ENCODE measurements around the gene UBTD1. TPM values are rescaled to one million over a fixed set of nuclear protein-coding genes. Genes with fewer than 3 reads are reported as not detected.

UBTD1 gene
- total and polyA plus RNA-seq, 10 of the 15 experiments (the other 5 are each of a cell fraction or from before 2014, with no cell fraction given), result 0.04 to 1.5 (median 1.2) TPM; not detected in 1

- Histone ChIP-seq H3K9ac (ENCODE audit: control insufficient read depth, insufficient read depth, low read length) (no peak overlapping the region), H3K27me3 (replicated peaks in 1 of 2; ENCODE audit: control insufficient read depth in 2 of 2, insufficient read depth in 2 of 2, low read length in 1 of 2) (no peaks in the 10 kb centered on the region), H3K4me2 (ENCODE audit: control insufficient read depth, insufficient read depth) (no peak overlapping the region), H3K4me1 (ENCODE audit: control insufficient read depth, insufficient read depth, low read length) (no peaks in the 10 kb centered on the region), H4K20me1 (ENCODE audit: control insufficient read depth, insufficient read depth) (no peaks in the 10 kb centered on the region), H3K9me3 (replicated peaks; ENCODE audit: control insufficient read depth, insufficient read depth, low read length) (no peaks in the 10 kb centered on the region), H3K4me3 (no peak overlapping the region), H3K79me2 (ENCODE audit: control insufficient read depth, insufficient read depth, low read length) (no peaks in the 10 kb centered on the region), H3K27ac (ENCODE audit: control insufficient read depth, insufficient read depth) (no peak overlapping the region), H3K36me3 (ENCODE audit: control insufficient read depth in 2 of 2, insufficient read depth in 2 of 2, low read length in 1 of 2) (no peaks in the 10 kb centered on the region), H2AFZ (ENCODE audit: control insufficient read depth, low read depth, low read length) (no peak overlapping the region)
- CTCF ChIA-PET, result interaction anchor here (0.9 to 1.6 kb wide), 3 partner anchors 18 to 119 kb away, joined by 3 to 4 read pairs (median 4); partner anchors contain the start of gene ANKRD2
- ATAC-seq (peak; percentile 74), FAIRE-seq (no peak), DNase-seq (ENCODE audit: low read depth, low spot score) (no peak)
- RAD21 ChIA-PET (ENCODE audit: unreplicated experiment), result no interaction called here
- in situ Hi-C loops (cut with MboI), result no loop called here
- intact Hi-C loops (cut with micrococcal nuclease; ENCODE audit: unreplicated experiment), result no loop called here
- 26% methylated on average over 15 of the region's 15 CpGs for WGBS (ENCODE audit: insufficient coverage, insufficient replicate concordance, low lambda C conversion rate, missing lambda C conversion rate)
- POLR2A ChIA-PET, result no interaction called here
- BruUV-seq (replicated peaks), result no TSS peak
- TF ChIP-seq, protein P1, sequence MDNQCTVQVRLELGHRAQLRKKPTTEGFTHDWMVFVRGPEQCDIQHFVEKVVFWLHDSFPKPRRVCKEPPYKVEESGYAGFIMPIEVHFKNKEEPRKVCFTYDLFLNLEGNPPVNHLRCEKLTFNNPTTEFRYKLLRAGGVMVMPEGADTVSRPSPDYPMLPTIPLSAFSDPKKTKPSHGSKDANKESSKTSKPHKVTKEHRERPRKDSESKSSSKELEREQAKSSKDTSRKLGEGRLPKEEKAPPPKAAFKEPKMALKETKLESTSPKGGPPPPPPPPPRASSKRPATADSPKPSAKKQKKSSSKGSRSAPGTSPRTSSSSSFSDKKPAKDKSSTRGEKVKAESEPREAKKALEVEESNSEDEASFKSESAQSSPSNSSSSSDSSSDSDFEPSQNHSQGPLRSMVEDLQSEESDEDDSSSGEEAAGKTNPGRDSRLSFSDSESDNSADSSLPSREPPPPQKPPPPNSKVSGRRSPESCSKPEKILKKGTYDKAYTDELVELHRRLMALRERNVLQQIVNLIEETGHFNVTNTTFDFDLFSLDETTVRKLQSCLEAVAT (IDR thresholded peaks at IDR 0.05), result peak; percentile 67; the same call in 1 of the 2 replicates
- TF ChIP-seq HDAC6 (IDR thresholded peaks at IDR 0.05; ENCODE audit: unreplicated experiment) (no peak), MYC (IDR thresholded peaks at IDR 0.05; ENCODE audit: insufficient read depth, insufficient read length, insufficient replicate concordance, low read length, severe bottlenecking) (no peak), PKNOX1 (IDR thresholded peaks at IDR 0.05) (peak; percentile 89), SMAD5 (IDR thresholded peaks at IDR 0.05; ENCODE audit: low read depth) (no peak), IRF4 (IDR thresholded peaks at IDR 0.05; ENCODE audit: low read depth, low read length) (no peak), NR2C2 (IDR thresholded peaks at IDR 0.05; ENCODE audit: borderline replicate concordance, control insufficient read depth, insufficient read length, low read depth) (no peak)
- TF ChIP-seq, protein P2, sequence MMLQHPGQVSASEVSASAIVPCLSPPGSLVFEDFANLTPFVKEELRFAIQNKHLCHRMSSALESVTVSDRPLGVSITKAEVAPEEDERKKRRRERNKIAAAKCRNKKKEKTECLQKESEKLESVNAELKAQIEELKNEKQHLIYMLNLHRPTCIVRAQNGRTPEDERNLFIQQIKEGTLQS (IDR thresholded peaks at IDR 0.05; ENCODE audit: borderline replicate concordance, extremely low read depth, low read depth, low read length), result no peak
- SMC1A ChIA-PET (ENCODE audit: uncharacterized antibody, unreplicated experiment), result no interaction called here
These were observed 91.5 kb downstream of the UBTD1 start for GRCh38 chr10:97590082-97590747.

Measured in GM12878 (cell line).